Neural progenitor cell (in vitro differentiated cells): ENCODE data around the gene PPARG. TPM values are rescaled to one million over a fixed set of nuclear protein-coding genes. Genes with fewer than 3 reads are reported as not detected.

Experiments
- DNase-seq: peaks from one replicate; pipeline ENCODE4 v3.0.0-alpha.2; 2016; ENCODE audit warnings: low spot score
- H2AFZ ChIP-seq: fragments of 200-600 bp; sonication (generic); replicated peaks from 2 replicates; pipeline ENCODE4 v1.6.1; 2016; ENCODE audit warnings: antibody characterized with exemption
- H3F3A ChIP-seq: fragments of 200-600 bp; sonication (generic); 2 replicates; pipeline ENCODE4 v1.6.1; 2016; ENCODE audit warnings: antibody characterized with exemption, low read depth
- H3K27ac ChIP-seq: fragments of 200-600 bp; sonication (generic); 2 replicates; pipeline ENCODE4 v1.5.1; 2016; ENCODE audit warnings: mild to moderate bottlenecking
- H3K27me3 ChIP-seq: fragments of 200-600 bp; sonication (generic); 2 replicates; pipeline ENCODE4 v1.6.1; 2016; ENCODE audit warnings: mild to moderate bottlenecking, moderate library complexity
- H3K36me3 ChIP-seq: fragments of 200-600 bp; sonication (generic); 2 replicates; pipeline ENCODE4 v1.5.1; 2016
- H3K4me1 ChIP-seq: fragments of 200-600 bp; sonication (generic); 2 replicates; pipeline ENCODE4 v1.6.1; 2016; ENCODE audit warnings: mixed run types
- H3K4me2 ChIP-seq: fragments of 200-600 bp; sonication (generic); 2 replicates; pipeline ENCODE4 v1.6.1; 2016
- H3K4me3 ChIP-seq: fragments of 200-600 bp; sonication (generic); 2 replicates; pipeline ENCODE4 v1.5.1; 2016
- H3K79me2 ChIP-seq: fragments of 200-600 bp; sonication (generic); 2 replicates; pipeline ENCODE4 v1.6.1; 2016; ENCODE audit warnings: low read depth
- H3K9ac ChIP-seq: fragments of 200-600 bp; sonication (generic); 2 replicates; pipeline ENCODE4 v1.6.1; 2016
- H3K9me3 ChIP-seq: fragments of 200-600 bp; sonication (generic); 2 replicates; pipeline ENCODE4 v1.5.1; 2016; ENCODE audit warnings: low read depth
- H4K20me1 ChIP-seq: fragments of 200-600 bp; sonication (generic); 2 replicates; pipeline ENCODE4 v1.6.1; 2016; ENCODE audit warnings: low read depth
- H3K27ac Mint-ChIP-seq: 3 replicates; pipeline ENCODE4 v1.8.0; 2021; ENCODE audit warnings: mixed read lengths
- H3K27me3 Mint-ChIP-seq: 2 replicates; pipeline ENCODE4 v1.8.0; 2022; ENCODE audit warnings: low read depth, mild to moderate bottlenecking, inconsistent platforms, moderate library complexity, mixed read lengths; ENCODE audit not compliant: insufficient read depth
- H3K36me3 Mint-ChIP-seq: 3 replicates; pipeline ENCODE4 v1.8.0; 2021; ENCODE audit warnings: mixed read lengths
- H3K4me1 Mint-ChIP-seq: 3 replicates; pipeline ENCODE4 v1.8.0; 2021; ENCODE audit warnings: mixed read lengths
- H3K4me3 Mint-ChIP-seq: 3 replicates; pipeline ENCODE4 v1.8.0; 2021; ENCODE audit warnings: mild to moderate bottlenecking, moderate library complexity, mixed read lengths
- H3K9me3 Mint-ChIP-seq: 3 replicates; pipeline ENCODE4 v1.8.0; 2020; ENCODE audit warnings: mixed read lengths
- EZH2 ChIP-seq: fragments of 200-600 bp; sonication (generic); IDR thresholded peaks from 2 replicates; pipeline ENCODE4 v1.6.1; 2017; ENCODE audit warnings: antibody characterized with exemption, mild to moderate bottlenecking, moderate library complexity
- EZH2phosphoT487 ChIP-seq: fragments of 200-600 bp; sonication (generic); IDR thresholded peaks from 2 replicates; pipeline ENCODE4 v1.6.1; 2017; ENCODE audit warnings: antibody characterized with exemption
- total RNA-seq: library from RNA; depleted of rRNA; stranded (reverse); fragments of >200 nt; gene quantifications from 2 replicates; pipeline ENCODE4 v1.2.3, GENCODE V29; 2015; ENCODE audit warnings: low replicate concordance
- TF ChIP-seq, protein P1 (sequence below): fragments of 200-600 bp; sonication (generic); IDR thresholded peaks from 2 replicates; pipeline ENCODE4 v1.5.1; 2017; ENCODE audit warnings: antibody characterized with exemption, mild to moderate bottlenecking

The PPARG gene
- total RNA-seq, 1 donor from 2014 or later = not detected

DNA sequence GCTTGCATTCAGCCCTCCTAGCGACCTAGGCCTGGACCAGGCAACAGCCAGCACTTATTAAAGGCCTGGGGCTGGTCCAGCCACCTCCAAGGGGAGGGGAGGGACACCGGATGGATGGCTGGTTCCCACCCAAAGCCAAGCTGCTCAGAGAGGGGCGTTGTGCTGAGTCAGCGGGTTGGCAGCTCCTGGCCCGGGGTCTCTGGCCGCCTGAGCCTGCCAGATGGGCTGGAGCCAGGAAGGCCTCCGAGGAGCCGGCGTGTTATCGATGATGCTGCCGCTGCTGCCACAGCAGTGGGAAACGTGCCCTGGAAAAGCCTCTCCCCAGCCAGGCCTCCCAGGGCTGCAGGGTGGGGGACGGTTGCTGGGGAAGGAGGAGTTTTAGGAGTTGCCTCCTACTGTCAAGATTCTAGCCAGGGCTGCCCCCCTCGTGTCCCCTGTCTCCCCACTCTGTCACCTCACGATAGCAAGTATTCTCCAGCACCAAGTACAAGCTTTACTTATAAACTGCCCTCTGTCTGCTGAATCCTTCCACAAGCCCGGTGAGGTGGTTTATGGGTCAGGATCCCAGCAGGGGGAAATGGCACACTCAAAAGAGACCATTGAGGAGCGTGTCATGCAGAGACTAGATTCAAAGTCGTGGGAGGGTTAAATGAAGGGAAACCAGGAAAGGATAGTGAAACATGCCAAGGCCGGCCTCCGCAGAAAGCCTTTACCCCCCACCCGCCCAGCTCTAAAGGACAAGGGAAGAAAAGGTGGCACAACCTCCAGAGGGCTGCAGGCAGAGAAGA lies 152.3 kb downstream of the PPARG start:
- Histone ChIP-seq H3K4me1 (peaks cover 15% of the 10 kb centered on the region), H3K4me2 (no peak overlapping the region), H4K20me1 (no peaks in the 10 kb centered on the region), H2AFZ (peak overlapping the region; percentile 9), H3K27ac (no peak overlapping the region), H3K36me3 (no peaks in the 10 kb centered on the region), H3K9ac (no peak overlapping the region), H3K27me3 (no peaks in the 10 kb centered on the region), H3F3A (no peaks in the 10 kb centered on the region), H3K4me3 (no peak overlapping the region), H3K79me2 (no peaks in the 10 kb centered on the region), H3K9me3 (no peaks in the 10 kb centered on the region)
- H3K4me3 Mint-ChIP-seq = no peak overlapping the region
- no peak overlapping the region for H3K27ac Mint-ChIP-seq
- no peak for DNase-seq
- peaks cover 30% of the 10 kb centered on the region for H3K4me1 Mint-ChIP-seq
- peaks cover 23% of the 10 kb centered on the region for H3K27me3 Mint-ChIP-seq
- no peaks in the 10 kb centered on the region for H3K9me3 Mint-ChIP-seq
- TF ChIP-seq, protein P1, sequence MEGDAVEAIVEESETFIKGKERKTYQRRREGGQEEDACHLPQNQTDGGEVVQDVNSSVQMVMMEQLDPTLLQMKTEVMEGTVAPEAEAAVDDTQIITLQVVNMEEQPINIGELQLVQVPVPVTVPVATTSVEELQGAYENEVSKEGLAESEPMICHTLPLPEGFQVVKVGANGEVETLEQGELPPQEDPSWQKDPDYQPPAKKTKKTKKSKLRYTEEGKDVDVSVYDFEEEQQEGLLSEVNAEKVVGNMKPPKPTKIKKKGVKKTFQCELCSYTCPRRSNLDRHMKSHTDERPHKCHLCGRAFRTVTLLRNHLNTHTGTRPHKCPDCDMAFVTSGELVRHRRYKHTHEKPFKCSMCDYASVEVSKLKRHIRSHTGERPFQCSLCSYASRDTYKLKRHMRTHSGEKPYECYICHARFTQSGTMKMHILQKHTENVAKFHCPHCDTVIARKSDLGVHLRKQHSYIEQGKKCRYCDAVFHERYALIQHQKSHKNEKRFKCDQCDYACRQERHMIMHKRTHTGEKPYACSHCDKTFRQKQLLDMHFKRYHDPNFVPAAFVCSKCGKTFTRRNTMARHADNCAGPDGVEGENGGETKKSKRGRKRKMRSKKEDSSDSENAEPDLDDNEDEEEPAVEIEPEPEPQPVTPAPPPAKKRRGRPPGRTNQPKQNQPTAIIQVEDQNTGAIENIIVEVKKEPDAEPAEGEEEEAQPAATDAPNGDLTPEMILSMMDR = no peak
- TF ChIP-seq EZH2phosphoT487 (no peak), EZH2 (no peak)
- H3K36me3 Mint-ChIP-seq = no peaks in the 10 kb centered on the region

DNA sequence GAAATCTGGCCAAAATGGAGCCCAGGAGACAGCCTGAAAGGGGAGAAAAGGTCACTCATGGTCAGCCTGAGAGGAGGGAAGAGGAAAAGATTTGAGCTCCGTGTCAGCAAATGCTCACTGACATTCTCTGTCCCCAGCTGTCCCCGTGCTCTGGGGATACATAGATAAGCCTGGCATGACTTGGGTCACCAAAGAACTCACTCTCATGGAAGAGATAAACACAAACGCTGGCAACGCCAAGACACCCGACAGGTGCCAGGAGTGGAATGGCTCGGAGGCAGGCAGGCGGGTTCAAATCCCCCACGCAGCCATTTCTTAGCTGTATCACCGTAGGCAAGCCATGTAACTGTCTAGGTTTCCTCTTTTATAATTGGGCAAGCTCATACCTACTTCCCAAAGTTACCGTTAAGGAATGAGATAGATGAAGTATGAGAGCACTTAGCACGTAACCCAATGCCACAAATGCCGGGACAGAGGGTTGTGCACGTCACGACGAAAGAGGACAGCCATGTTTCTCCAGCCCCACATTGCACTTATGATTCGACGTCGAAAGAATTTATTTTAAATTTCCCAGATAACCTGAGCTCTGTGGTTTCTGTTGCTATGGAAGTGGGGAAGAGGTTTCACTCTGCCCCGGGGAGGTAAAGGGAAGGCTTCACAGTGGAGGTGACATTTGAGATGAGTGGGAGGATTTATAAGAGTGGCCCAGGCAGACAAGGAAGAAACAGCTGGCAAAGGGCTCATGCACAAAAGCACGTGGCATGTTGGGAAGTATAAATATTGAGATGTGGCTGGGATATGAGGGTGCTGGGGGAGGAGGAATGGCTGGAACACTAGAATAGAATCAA lies 154.0 kb downstream of the PPARG start:
- Histone ChIP-seq H3K27me3 (no peaks in the 10 kb centered on the region), H3K27ac (no peak overlapping the region), H3K4me3 (no peak overlapping the region), H4K20me1 (no peaks in the 10 kb centered on the region), H3K4me2 (no peak overlapping the region), H3K9me3 (no peaks in the 10 kb centered on the region), H3K9ac (no peak overlapping the region), H3K36me3 (no peaks in the 10 kb centered on the region), H3K79me2 (no peaks in the 10 kb centered on the region), H2AFZ (no peak overlapping the region), H3F3A (no peaks in the 10 kb centered on the region), H3K4me1 (peaks cover 15% of the 10 kb centered on the region)
- TF ChIP-seq, protein P1 = no peak
- TF ChIP-seq EZH2phosphoT487 = no peak
- TF ChIP-seq EZH2 = no peak
- Mint-ChIP-seq H3K9me3 (no peaks in the 10 kb centered on the region), H3K4me1 (peaks cover 30% of the 10 kb centered on the region), H3K4me3 (no peak overlapping the region), H3K36me3 (no peaks in the 10 kb centered on the region), H3K27me3 (peaks cover 26% of the 10 kb centered on the region), H3K27ac (no peak overlapping the region)
- no peak for DNase-seq

DNA sequence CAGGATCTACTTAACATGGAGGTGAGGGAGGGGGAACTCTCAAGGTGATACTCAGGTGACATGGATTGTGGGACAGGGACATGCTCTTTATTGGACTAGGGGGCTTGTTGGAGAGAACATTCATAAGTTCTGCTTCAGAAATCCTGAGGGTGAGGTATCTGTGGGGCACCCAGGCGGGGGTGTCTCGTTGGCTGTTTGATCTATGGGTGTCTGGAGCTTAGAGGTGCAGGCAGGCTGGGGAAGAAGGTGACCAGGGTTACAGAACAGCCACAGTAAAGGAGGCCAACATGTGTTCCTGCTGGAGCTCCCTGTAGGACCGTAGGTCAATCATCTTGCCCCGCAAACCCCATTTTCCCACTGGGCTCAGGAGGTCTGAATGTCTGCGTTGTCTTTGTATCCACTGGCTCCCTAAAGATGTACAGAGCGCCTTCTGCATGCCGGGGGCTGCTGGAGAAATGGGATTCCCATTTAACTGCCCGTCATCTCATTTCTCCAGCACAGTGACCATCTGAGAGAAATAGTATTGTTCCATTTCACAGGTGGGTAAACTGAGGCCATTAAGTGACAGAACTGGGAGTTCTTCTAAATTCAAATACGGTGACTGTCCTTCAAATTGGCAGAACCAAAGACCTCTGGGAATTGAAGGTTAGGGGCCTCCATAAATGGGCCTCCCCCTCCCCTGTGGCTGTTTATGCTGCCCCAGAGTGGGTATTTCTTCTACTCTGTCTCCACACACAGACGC lies 155.1 kb downstream of the PPARG start:
- no peak overlapping the region for H3K27ac ChIP-seq
- H4K20me1 ChIP-seq = no peaks in the 10 kb centered on the region
- peak overlapping the region; percentile 63 for H3K4me2 ChIP-seq
- Mint-ChIP-seq H3K27me3 (peaks cover 25% of the 10 kb centered on the region), H3K36me3 (no peaks in the 10 kb centered on the region), H3K9me3 (no peaks in the 10 kb centered on the region), H3K4me1 (peaks cover 30% of the 10 kb centered on the region), H3K27ac (no peak overlapping the region), H3K4me3 (no peak overlapping the region)
- H2AFZ ChIP-seq = peak overlapping the region; percentile 65
- no peaks in the 10 kb centered on the region for H3K9me3 ChIP-seq
- peaks cover 15% of the 10 kb centered on the region for H3K4me1 ChIP-seq
- no peak overlapping the region for H3K9ac ChIP-seq
- H3K36me3 ChIP-seq = no peaks in the 10 kb centered on the region
- peak overlapping the region; percentile 8 for H3K4me3 ChIP-seq
- no peaks in the 10 kb centered on the region for H3K27me3 ChIP-seq
- no peak for DNase-seq
- H3K79me2 ChIP-seq = no peaks in the 10 kb centered on the region
- TF ChIP-seq, protein P1 = no peak
- TF ChIP-seq EZH2 (no peak), EZH2phosphoT487 (no peak)
- H3F3A ChIP-seq = no peaks in the 10 kb centered on the region
